Measurements from ENCODE around the gene SIPA1L2. TPM values are rescaled to one million over a fixed set of nuclear protein-coding genes. Genes with fewer than 3 reads are reported as not detected.

Gene SIPA1L2
- total RNA-seq (100 to 1,000 TPM in 5 of 10 donors, 10 to 100 TPM in 5; 64.9 to 141 (median 101) TPM), polyA plus RNA-seq (10 to 100 TPM; 20.3 to 39.3 TPM)
- long read RNA-seq, donor 1, partial matches to known transcripts: 109 of 155 reads
- long read RNA-seq, donor 1, other reads (novel, unspliced or antisense): 46 of 155 reads
- long read RNA-seq, donor 2, full-length matches to known transcripts: 1 of 113 reads
- long read RNA-seq, donor 2, partial matches to known transcripts: 89 of 113 reads
- long read RNA-seq, donor 2, other reads (novel, unspliced or antisense): 23 of 113 reads
- long read RNA-seq, donor 3, partial matches to known transcripts: 124 of 167 reads
- long read RNA-seq, donor 3, other reads (novel, unspliced or antisense): 43 of 167 reads

DNA sequence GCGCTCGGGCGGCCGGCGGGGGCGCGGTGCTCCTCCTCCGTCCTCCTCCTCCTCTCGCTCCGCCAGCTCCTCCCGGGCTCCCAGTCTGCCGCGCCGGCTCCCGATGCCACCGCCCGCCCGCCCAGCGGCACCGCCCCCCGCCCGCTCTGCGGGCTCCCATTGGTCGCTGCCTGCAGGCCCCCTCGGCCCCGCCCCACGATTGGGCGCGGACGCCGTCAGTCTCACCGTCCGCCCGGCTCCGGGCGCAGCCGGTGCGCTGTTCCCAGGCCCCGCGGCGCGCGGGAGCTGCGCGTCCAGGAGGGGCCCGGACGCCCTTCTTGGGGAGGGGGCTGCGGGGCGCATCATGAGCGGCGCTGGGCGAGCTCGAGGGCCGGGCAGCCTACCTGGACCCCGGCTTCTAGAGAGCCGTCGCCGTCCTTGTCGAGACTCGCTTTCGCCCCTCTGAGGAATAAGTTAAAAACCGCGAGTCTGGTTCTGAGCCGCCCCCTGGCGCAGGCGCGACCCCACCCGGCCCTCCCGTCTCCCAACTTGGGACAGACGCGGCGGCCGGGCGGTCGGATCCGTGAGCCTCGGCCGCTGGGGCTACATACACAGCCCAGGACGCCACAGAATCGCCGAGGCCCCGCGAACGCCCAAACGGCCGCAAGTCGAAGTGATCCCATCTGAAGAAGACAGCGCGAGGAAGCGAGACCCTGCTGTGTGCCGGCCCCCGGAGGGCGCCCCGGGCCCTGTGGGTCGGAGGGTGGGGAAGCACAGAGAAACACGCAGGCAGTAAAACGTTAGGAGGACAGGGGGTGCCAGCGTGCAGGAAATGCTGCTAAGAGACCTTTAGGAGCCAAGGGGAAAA is at the start of gene SIPA1L2:
SIPA1L2 (minus strand) TSS at position 87 of the 847 bp plus-strand sequence. CDS start 114,794 bp downstream, outside the sequence.
- peaks cover 4 to 52% (median 33%) of the 10 kb centered on the region in 9 donors for H3K4me1 ChIP-seq
- peak within 1 kb of the TSS; percentile 63 to 96 (median 94) for H3K27ac ChIP-seq
- intact Hi-C loops (cut with DNase I): loop anchor here (1.0 to 10.0 kb wide), 14 partner anchors 165 to 875 kb away; partner anchors contain the start of genes NTPCR (in 7 of the 10) and MAP10 (in 4 of the 10)
- no peaks in the 10 kb centered on the region for H3K36me3 ChIP-seq
- no peaks in the 10 kb centered on the region for H3K27me3 ChIP-seq
- TF ChIP-seq CTCF (IDR thresholded peaks at IDR 0.05): peak in 8 of 9 donors; percentile 17 to 71 (median 54)
- 0 to 1% methylated on average over 74 to 98 of the region's 98 CpGs for WGBS, 2 donors
- no peaks in the 10 kb centered on the region for H3K9me3 ChIP-seq
- H3K4me3 ChIP-seq: peak within 1 kb of the TSS; percentile 57 to 98 (median 86)
- DNase-seq (peak; percentile 94 to 97), ATAC-seq (peak; percentile 95 to 98 (median 96))

DNA sequence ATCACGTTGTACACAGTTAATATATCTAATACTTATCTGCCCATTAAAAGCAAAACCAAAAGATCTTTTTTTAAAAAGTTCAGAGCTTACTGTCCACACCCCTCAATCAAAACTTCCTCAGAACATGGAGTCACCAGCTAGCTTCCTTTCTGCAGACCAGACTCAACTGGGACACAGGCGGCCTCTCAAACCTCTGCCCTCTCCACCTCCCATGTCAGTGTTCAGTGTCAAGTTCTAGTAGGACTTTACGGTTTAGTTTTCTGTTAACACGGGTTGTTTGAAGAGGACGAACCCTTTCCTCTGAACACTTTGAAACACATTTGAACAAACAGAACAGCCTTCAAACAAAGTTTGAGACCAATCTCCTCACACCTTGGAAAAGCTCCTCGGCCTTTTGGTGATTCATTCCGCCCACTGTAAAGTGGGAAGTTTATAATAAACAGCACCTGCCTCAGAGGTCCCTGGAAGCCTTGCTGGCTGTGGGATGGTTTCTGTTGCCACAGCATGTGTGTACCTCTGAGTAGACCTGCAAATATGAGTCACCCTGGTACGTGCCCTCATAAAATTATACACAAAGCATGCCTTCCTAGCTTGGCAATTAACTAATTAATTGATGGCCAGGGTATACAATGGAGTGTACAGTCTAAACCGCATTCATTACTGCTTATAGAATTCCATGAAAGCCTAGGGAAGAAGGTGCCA is 48.4 kb upstream of the SIPA1L2 start:
- no peak overlapping the region for H3K27ac ChIP-seq

DNA sequence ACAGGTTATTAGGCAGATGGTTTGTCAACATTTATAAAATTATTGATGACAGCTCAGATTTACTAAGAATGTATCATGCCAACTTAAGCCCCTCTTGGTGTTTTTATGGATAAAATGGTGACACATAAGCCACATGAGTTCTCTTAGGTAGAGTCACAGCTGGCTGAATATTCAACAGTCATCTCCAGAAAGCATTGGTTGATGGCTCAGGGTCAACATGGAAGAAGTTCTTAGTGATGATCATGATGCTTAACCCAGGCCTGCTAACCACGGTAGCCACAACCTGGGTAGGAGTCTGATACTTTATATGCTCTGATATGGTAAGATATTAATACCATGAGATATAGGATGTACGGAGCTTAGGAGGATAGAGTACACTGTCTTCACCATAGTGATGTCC is 46.4 kb upstream of the SIPA1L2 start:
- Histone ChIP-seq H3K27me3 (no peaks in the 10 kb centered on the region), H3K4me3 (no peak overlapping the region), H3K9me3 (peaks cover 0 to 8% (median 0%) of the 10 kb centered on the region in 11 donors), H3K27ac (no peak overlapping the region), H3K4me1 (no peaks in the 10 kb centered on the region), H3K36me3 (no peaks in the 10 kb centered on the region)
- ATAC-seq (no peak), DNase-seq (no peak)
- TF ChIP-seq CTCF (IDR thresholded peaks at IDR 0.05): no peak
- intact Hi-C loops (cut with DNase I): no loop called here
- 93 to 97% methylated on average over 2 of the region's 2 CpGs for WGBS, 2 donors

More for the DNA sequence above, 48.4 kb upstream of the SIPA1L2 start:
- Histone ChIP-seq H3K27me3 (no peaks in the 10 kb centered on the region), H3K4me3 (no peak overlapping the region), H3K4me1 (no peaks in the 10 kb centered on the region), H3K36me3 (no peaks in the 10 kb centered on the region), H3K9me3 (peaks cover 0 to 8% (median 0%) of the 10 kb centered on the region in 11 donors)
- DNase-seq (no peak), ATAC-seq (no peak)
- 82 to 83% methylated on average over 9 of the region's 9 CpGs for WGBS, 2 donors
- no peak for TF ChIP-seq CTCF (IDR thresholded peaks at IDR 0.05)
- intact Hi-C loops (cut with DNase I): no loop called here

- H3K9me3 ChIP-seq: peaks cover 0 to 5% (median 0%) of the 10 kb centered on the region in 11 donors
- intact Hi-C loops (cut with DNase I): no loop called here
- no peaks in the 10 kb centered on the region for H3K4me1 ChIP-seq
- 88 to 100% methylated on average over 1 of the region's 1 CpG for WGBS, 2 donors
- ATAC-seq: no peak
- H3K27me3 ChIP-seq: no peaks in the 10 kb centered on the region
- TF ChIP-seq CTCF (IDR thresholded peaks at IDR 0.05): no peak
- DNase-seq: no peak
- no peak overlapping the region for H3K27ac ChIP-seq
- H3K4me3 ChIP-seq: no peak overlapping the region
- H3K36me3 ChIP-seq: no peaks in the 10 kb centered on the region
Observed at GRCh38 chr1:232675898-232676297, 46.0 kb upstream of the SIPA1L2 start.
